ENCODE data around the gene CDC23.
"Not testable (repeated sequence)": the region's sequence is repeated elsewhere in the genome, so short reads cannot be mapped to it uniquely, and the experiment has no call there.

CDC23 gene, protein sequence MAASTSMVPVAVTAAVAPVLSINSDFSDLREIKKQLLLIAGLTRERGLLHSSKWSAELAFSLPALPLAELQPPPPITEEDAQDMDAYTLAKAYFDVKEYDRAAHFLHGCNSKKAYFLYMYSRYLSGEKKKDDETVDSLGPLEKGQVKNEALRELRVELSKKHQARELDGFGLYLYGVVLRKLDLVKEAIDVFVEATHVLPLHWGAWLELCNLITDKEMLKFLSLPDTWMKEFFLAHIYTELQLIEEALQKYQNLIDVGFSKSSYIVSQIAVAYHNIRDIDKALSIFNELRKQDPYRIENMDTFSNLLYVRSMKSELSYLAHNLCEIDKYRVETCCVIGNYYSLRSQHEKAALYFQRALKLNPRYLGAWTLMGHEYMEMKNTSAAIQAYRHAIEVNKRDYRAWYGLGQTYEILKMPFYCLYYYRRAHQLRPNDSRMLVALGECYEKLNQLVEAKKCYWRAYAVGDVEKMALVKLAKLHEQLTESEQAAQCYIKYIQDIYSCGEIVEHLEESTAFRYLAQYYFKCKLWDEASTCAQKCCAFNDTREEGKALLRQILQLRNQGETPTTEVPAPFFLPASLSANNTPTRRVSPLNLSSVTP

DNA sequence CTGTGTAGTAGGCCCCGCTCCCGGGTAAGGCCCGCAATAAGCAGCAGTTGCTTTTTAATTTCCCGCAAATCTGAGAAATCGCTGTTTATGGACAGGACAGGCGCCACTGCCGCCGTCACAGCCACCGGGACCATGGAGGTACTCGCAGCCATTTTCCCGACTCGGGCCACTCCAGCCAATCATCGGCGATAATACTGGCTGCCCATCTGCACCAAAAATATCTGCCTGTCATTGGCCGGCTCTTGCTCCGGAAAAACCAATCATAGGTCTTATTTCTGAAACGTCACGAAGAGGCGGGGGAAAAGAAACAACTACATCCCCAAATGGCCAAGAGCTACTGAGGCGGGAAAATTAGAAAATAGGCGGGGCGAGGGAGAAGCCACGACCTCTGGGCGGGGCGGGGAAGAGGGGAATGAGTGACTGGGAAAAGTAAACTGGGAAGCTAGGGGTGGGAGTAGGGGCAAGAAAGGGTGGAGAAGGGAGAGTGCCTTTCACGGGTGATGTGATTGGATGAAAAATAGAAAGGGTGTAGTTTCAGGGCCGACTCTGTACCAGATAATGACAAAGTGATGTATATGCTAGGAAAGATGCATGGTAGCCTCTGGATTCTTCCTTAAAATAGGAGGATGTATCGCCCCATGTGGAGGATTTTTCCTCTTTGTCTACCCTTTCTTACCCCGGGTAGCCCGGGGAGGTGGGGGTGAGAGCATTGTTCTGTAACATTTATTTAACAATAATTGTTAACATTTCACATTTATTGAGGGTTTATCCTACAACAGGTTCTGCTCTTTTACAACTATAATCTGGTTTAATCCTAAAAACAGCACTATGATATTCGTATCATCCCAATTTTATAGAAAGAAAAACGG, at the start of gene CDC23:
TSS of gene CDC23 (minus strand) at position 163 of the 869 bp plus-strand sequence. CDS start at position 152, 11 bp downstream.
- peak; percentile 93 for DNase-seq

DNA sequence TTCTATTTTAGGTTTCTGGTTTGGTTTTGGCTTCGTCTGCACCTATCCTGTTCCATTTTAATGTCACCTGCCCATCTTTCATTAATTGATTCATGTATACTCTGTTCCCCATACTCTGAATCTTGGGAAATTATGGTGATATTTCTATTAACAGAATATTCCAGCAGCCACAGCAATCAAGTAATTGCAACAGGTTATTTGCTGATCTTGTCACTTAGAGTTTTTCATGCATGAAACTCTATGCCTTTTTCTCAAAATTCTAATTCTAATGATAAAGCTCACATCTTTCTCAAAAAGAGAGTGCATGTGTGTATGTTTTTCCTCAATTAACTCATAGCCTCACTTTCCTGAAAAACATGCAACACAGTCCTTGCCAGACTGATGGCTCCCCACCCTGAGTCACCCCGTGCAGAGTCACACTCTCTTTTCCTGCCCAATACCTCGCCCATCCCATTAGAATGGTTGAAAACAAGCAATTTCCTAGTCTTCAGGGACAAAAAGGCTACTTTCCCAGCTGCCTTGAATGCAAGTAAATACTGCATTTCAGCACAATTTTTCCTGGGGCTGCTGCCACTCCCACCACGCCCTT, 45.7 kb upstream of the CDC23 start:
- no peak for DNase-seq

GRCh38 chr5:138257583-138257982, 44.5 kb upstream of the CDC23 start:
- DNase-seq = no peak

DNA sequence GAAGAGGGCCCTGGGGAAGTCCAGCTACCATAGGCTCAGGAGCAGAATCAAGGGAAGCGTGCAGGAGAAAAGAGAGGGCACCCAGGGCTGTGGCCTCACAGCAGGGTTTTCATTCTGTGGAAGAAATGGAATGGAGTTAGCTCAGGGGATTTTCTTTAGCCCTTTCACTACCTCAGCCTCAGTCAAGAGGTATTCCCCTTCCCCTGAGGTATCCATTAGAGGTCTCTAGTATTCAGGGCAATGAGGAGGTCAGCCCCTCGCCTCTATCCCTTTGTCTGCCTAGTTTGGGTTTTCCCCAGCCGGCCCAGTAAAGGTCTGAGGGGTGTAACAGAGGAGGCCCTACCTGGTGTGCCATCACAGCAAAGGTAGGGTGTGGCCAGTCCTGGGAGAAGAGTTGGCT, 39.8 kb upstream of the CDC23 start:
- DNase-seq = no peak

- not testable (repeated sequence) for DNase-seq
Observed at GRCh38 chr5:138247800-138248199, 34.7 kb upstream of the CDC23 start.

DNA sequence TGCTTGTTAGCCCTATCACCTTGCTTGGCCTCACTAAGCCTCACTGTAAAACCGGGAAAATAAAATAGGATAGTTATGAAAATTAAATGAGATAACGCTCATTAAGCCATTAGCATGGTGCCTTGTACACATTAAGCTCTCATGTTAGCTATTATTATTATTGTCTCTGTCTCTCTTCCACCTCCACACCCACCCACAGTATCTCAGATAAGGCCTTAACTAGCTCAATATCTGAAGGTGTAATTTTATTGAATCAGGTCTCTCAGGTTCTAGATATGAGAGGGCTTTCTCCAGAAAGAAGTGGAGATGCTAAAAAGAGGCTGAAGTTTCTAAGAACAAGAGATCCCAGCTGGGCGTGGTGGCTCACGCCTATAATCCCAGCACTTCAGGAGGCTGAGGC, 33.7 kb upstream of the CDC23 start:
- DNase-seq = no peak

- DNase-seq = no peak
Observed at GRCh38 chr5:138246334-138246733, 33.2 kb upstream of the CDC23 start.

DNA sequence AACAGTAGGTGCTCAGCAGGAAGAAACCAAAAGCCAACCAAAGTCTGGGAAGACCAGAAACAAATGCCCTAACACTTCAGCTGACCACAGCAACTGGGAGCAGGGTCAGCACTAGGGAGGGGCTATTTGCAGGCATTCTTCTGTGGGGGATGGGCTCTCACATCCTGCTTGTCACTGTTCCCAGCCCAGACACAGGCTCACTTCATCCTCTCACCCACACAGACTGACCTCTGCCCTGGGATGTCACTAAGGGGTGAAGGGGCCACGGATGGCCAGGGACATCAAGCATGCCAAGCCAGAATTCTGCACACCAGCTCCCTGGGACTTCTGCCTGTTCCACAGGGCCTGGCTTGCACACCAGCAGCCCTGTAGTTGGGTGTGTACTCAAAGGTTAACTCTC, 32.6 kb upstream of the CDC23 start:
- DNase-seq = no peak

- DNase-seq = no peak
Observed at GRCh38 chr5:138243794-138244193, 30.7 kb upstream of the CDC23 start.

DNA sequence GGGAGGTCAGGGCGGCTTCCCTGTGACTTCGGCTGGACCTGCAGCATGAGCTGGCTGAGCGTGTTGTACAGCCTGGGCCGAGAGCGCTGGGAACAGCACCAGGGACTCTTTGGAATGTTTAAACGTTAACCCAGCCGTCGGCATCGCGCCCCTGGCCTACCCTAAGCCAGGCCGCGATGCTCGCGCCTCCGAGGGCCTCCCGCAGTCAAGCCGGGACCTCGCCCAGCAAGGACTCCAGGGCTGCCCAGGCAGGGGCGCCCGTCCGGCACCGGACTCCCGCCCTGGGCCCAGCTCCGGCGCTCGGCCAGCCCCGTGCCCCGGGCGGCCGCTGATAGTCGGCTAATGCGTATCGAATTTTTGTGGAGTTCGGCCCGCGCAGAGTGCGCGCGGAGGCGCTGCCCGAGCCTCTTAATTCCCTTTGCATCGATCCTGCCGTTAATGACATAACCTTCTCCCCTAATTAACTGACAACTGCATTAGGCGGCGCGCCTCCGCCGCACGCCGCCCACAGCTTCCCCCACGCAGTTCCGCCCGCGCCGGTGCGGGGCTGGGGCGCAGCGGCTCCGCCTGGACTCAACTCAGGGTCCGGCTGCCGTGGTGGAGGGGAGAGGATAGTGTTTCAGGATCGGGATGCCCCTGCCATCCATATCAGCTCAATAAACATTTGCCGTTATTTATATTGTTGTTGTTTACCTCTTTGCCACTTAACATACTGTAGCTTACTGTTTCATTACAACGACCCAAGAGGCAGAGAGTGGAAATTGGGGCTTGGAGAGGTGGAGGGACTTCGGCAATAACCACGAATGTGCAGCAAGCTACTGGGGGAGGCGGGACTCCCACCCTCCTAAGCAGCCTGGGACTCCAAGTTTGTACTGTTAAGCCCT, 28.8 kb upstream of the CDC23 start:
- DNase-seq = no peak

DNA sequence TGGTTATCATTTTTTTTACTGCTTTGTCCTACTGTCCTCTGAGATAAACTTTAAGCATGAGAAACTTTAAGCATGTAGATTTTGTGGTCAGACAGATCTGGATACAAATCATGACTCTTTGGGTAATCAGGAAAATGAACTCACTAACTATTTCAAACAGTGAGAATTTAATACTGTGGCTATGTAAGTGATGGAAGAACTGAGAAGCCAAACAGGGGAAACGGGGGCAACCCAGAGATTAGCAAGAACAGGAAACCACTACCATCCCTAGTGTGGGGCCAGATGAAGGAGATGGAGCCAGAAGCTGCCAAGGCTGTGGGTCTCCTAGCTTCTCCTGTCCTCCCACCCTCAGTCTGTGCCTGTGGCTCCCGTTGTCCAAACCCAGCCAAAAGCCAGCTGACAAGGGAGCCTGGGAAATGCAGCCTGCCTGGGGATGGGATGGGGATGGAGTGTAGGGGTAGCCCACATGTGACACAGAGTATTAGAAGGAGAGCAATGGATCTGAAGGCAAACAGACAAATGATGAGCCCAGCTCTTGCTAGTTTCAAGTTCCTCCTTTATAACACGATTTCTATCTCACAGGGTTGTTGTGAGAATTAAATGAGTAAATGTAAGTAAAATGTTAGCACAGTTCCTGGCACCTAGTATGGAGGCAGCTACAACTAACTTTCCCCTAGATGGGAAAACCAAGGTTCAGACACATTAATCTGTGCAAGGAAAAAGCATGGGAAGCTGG, 27.7 kb upstream of the CDC23 start:
- DNase-seq = no peak

DNA sequence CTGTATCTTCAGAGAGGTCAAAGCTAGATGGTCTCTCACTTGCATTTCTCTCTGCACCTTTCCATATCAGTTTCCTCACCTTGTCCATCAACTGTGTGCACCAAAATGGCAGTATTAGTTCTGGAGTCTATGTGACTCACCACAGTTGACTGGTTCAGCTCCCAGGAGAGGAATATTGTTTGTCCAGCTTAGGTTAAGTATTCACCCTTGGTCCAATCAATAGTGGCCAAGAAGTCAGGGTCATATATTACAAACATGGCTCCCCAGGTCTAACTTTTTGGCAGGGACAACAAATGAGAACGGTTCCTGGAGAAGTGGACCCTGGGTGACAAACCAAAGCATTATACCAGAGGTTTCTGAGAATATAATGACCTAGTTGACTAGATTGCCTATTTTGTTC, 24.9 kb upstream of the CDC23 start:
- no peak for DNase-seq

- no peak for DNase-seq
Observed at GRCh38 chr5:138234651-138235050, 21.5 kb upstream of the CDC23 start.

DNA sequence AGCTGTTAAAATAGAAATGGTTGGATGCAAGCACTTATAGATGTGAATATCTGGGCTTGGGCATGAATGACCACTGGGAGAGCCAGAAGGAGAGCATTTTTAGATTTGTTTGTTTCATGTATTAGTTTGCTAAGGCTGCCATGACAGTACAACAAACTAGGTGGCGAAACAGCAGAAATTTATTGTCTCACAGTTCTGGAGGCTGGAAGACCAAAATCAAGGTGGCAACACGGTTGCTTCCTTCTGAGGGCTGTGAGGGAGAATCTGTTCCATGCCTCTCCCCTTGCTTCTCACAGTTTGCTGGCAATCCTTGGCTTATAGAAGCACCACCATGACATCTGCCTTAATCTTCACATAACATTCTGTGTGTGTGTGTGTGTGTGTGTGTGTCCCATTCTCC, 20.2 kb upstream of the CDC23 start:
- DNase-seq = no peak

GRCh38 chr5:138230981-138231589, 18.0 kb upstream of the CDC23 start:
- peak; percentile 39 for DNase-seq

DNA sequence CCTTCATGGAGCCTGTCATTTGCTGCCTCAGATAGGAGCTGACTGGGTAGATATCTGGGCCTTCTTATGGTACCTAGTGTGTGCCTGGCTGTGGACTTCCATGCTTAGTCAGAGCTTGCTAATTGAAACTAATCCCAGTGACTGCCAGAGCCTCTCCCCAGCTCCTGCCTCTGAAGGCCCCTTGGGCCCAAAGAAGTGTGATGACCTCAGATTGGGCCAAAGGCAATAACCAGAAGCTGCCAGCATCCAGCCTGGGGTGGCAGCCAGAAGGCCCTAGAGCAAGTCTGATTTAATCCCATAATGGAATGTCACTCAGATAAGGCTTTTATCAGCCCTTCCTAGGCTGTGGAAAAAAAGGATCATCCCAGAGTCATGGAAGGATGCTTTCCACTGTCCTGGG, 17.1 kb upstream of the CDC23 start:
- DNase-seq = no peak

DNA sequence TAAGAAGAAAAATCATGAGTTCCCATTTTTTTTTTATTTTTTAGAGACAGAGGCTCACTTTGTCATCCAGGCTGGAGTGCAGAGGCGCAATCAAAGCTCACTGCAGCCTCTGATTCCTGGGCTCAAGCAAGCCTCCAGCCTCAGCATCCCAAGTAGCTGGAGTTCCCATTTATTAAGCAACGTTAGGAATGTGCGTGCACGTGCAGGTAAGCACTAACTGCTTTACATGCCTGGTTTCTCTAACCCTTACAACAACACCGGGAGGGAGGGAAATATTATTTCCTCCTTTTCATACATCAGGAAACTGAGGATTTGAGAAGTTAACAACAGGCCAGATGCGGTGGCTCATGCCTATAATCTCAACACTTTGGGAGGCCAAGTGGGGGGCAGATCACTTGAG, 16.3 kb upstream of the CDC23 start:
- no peak for DNase-seq

- no peak for DNase-seq
Observed at GRCh38 chr5:138226910-138227309, 13.8 kb upstream of the CDC23 start.

DNA sequence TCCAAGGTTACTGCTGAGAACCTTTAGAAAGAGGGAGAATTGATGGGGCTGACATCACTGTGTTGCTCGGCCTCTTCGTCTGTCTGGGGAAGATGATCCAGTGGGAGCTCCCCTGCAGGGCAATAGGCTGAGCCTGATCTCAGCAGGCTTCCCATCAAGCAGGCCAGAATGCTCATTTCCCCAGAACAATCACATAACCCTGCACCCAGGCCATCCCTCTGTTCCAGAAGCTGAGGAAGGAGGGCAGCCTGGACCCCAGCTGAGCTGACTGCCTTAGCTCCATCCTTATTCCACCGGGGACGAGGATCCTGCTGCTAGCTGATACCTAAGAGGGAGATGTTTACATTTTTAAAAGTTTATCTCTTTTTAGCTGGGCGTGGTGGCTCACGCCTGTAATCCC, 11.6 kb upstream of the CDC23 start:
- no peak for DNase-seq

DNA sequence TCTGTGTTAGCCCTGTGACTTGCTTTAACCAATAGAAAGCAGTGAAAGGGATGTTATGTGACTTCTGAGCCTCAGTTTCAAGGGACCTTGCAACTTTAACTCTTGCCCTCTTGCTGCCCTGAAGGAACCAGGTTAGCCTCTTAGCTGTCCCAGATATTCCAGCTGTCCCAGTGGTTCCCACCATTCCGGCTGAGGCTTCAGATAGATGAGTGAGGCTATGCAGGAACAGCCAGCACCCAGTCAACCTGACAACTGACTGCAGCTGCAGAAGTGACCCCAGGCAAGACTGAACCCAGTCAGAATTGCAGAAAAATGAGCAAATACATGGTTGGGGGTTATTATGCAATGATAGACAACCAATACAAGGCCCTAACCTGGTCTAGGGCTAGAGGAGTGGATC, 10.4 kb upstream of the CDC23 start:
- DNase-seq = no peak

GRCh38 chr5:138216799-138217198, 3.7 kb upstream of the CDC23 start:
- no peak for DNase-seq

All from NCI-H1105 treated with DMSO at 0.1 percent for 48 hours (cell line).